ENCODE measurements around the gene ARHGEF2.

- no peak for TF ChIP-seq CTCF (IDR thresholded peaks at IDR 0.05)
- no peak for TF ChIP-seq POLR2A (IDR thresholded peaks at IDR 0.05)
These were observed 3.1 kb upstream of the ARHGEF2 start for GRCh38 chr1:155981266-155982088.

Measured in ovary (tissue), 3 donors.